HEK293T (cell line): Measurements from ENCODE around the gene ATG12.

Source experiments
- ELF4 ChIP-seq: fragments of 450-650 bp; IDR thresholded peaks from 2 replicates; pipeline ENCODE4 v1.6.1; 2017; ENCODE audit warnings: antibody characterized with exemption
- FOXA1 ChIP-seq: fragments of 450-650 bp; IDR thresholded peaks from 2 replicates; pipeline ENCODE4 v1.6.1; 2016; ENCODE audit warnings: mild to moderate bottlenecking
- FOXK2 ChIP-seq: fragments of 450-650 bp; IDR thresholded peaks from 2 replicates; pipeline ENCODE4 v1.6.1; 2016; ENCODE audit warnings: mild to moderate bottlenecking
- FOXM1 ChIP-seq: fragments of 450-650 bp; IDR thresholded peaks from 2 replicates; pipeline ENCODE4 v1.6.1; 2017; ENCODE audit warnings: mild to moderate bottlenecking, borderline replicate concordance
- TARDBP ChIP-seq: fragments of 450-650 bp; IDR thresholded peaks from 2 replicates; pipeline ENCODE4 v1.6.1; 2016

GRCh38 chr5:115796656-115797055 lies 44.7 kb downstream of the ATG12 start:
- TF ChIP-seq TARDBP = no peak
- TF ChIP-seq ELF4 = no peak
- no peak for TF ChIP-seq FOXA1
- TF ChIP-seq FOXK2 = no peak
- no peak for TF ChIP-seq FOXM1
